Endothelial cell of umbilical vein (primary cell): ENCODE data around the gene C2orf15. TPM values are rescaled to one million over a fixed set of nuclear protein-coding genes. Genes with fewer than 3 reads are reported as not detected.

Experiments
- BruUV-seq: library from RNA; stranded (reverse); fragments of 400-500 nt; replicated peaks from 2 replicates; lab custom pipeline; 2021; lab: Mats Ljungman, UMichigan
- CTCF ChIA-PET: fragments of 300-600, 350-600 bp; sonication (Branson Sonifier 250); formaldehyde crosslinking; loops from one replicate; lab custom pipeline; 2021; ENCODE audit warnings: antibody characterized with exemption, inconsistent platforms; lab: Charles Lee
- POLR2A ChIA-PET: fragments of 300-600, 350-600 bp; sonication (Branson Sonifier 250); formaldehyde crosslinking; loops from one replicate; lab custom pipeline; 2021; ENCODE audit warnings: antibody characterized with exemption, inconsistent platforms; lab: Charles Lee
- DNase-seq: peaks from one replicate; pipeline ENCODE4 v3.0.0-alpha.2; 2011; ENCODE audit warnings: low read depth, low spot score
- FAIRE-seq: peaks from 2 replicates; lab custom pipeline; 2011; peaks lifted over from hg19 to GRCh38; lab: Jason Lieb, UNC
- H2AFZ ChIP-seq: 2 replicates; pipeline ENCODE4 v1.6.0; 2012; ENCODE audit warnings: low read depth, low read length, control low read depth, inconsistent platforms
- H3K27ac ChIP-seq: 2 replicates; pipeline ENCODE4 v1.5.1; 2011; ENCODE audit warnings: low read depth, mild to moderate bottlenecking, control low read depth, low read length, moderate library complexity; ENCODE audit not compliant: insufficient read depth
- H3K27me3 ChIP-seq, 2 experiments: 2 replicates each; pipeline versions ENCODE4 v1.6.0 to v1.6.1; 2011; ENCODE audit warnings: low read length in 2 of 2, mixed read lengths in 1 of 2; ENCODE audit not compliant: control insufficient read depth in 2 of 2, insufficient read depth in 2 of 2
- H3K36me3 ChIP-seq, 2 experiments: 2 replicates in 1 of 2; 3 replicates in 1 of 2; pipeline ENCODE4 v1.5.1; 2011; ENCODE audit warnings: low read length in 2 of 2, mild to moderate bottlenecking in 1 of 2, moderate library complexity in 1 of 2; ENCODE audit not compliant: control insufficient read depth in 2 of 2, insufficient read depth in 2 of 2; ENCODE audit errors: extremely low read depth in 1 of 2
- H3K4me1 ChIP-seq: 3 replicates; pipeline ENCODE4 v1.5.1; 2011; ENCODE audit warnings: mild to moderate bottlenecking, low read length; ENCODE audit not compliant: control insufficient read depth, insufficient read depth; ENCODE audit errors: extremely low read depth
- H3K4me2 ChIP-seq: 2 replicates; pipeline ENCODE4 v1.6.1; 2011; ENCODE audit warnings: low read length, control low read depth, mixed read lengths; ENCODE audit not compliant: insufficient read depth
- H3K4me3 ChIP-seq, 3 experiments: fragments of 200-600 bp in 1 of 3; sonication (generic), shearing (Covaris generic) in 1 of 3; replicated peaks in 1 of 3; 2 replicates each; pipeline ENCODE4 v1.5.1; 2011 to 2016; ENCODE audit warnings: control low read depth in 3 of 3, low read length in 3 of 3, mild to moderate bottlenecking in 2 of 3, inconsistent platforms in 1 of 3, low read depth in 1 of 3, moderate library complexity in 1 of 3; ENCODE audit not compliant: insufficient read depth in 1 of 3
- H3K79me2 ChIP-seq: 2 replicates; pipeline ENCODE4 v1.6.0; 2012; ENCODE audit warnings: low read length, inconsistent platforms; ENCODE audit not compliant: control insufficient read depth, insufficient read depth
- H3K9ac ChIP-seq: replicated peaks from 2 replicates; pipeline ENCODE3; 2011; ENCODE audit warnings: low read length, control low read depth; ENCODE audit not compliant: insufficient read depth; ENCODE audit errors: extremely low read depth
- H3K9me1 ChIP-seq: replicated peaks from 3 replicates; pipeline ENCODE4 v1.6.0; 2011; ENCODE audit warnings: mild to moderate bottlenecking, low read length; ENCODE audit not compliant: control insufficient read depth, insufficient read depth; ENCODE audit errors: extremely low read depth
- H3K9me3 ChIP-seq: replicated peaks from 2 replicates; pipeline ENCODE4 v1.5.1; 2012; ENCODE audit warnings: low read length, inconsistent platforms; ENCODE audit not compliant: control insufficient read depth, insufficient read depth
- H4K20me1 ChIP-seq: replicated peaks from 2 replicates; pipeline ENCODE3; 2011; ENCODE audit warnings: mild to moderate bottlenecking, low read length; ENCODE audit not compliant: control insufficient read depth, insufficient read depth; ENCODE audit errors: extremely low read depth
- EZH2 ChIP-seq: IDR thresholded peaks from 2 replicates; pipeline ENCODE4 v1.6.1; 2012; ENCODE audit warnings: borderline replicate concordance, low read depth, mild to moderate bottlenecking, moderate library complexity, low read length, inconsistent platforms; ENCODE audit not compliant: severe bottlenecking
- FOS ChIP-seq: IDR thresholded peaks from 2 replicates; pipeline ENCODE4 v1.6.1; 2011; ENCODE audit warnings: mild to moderate bottlenecking, low read length, moderate library complexity, borderline replicate concordance; ENCODE audit not compliant: insufficient read depth
- GATA2 ChIP-seq: IDR thresholded peaks from 2 replicates; pipeline ENCODE4 v1.7.0; 2011; ENCODE audit warnings: low read depth, mild to moderate bottlenecking, moderate library complexity, mixed read lengths, low read length; ENCODE audit not compliant: insufficient read length, insufficient read depth
- JUN ChIP-seq: IDR thresholded peaks from 2 replicates; pipeline ENCODE4 v1.6.1; 2011; ENCODE audit warnings: borderline replicate concordance, low read depth; ENCODE audit not compliant: insufficient read length, insufficient read depth
- MYC ChIP-seq: IDR thresholded peaks from one replicate; pipeline ENCODE4 v1.6.1; 2011; ENCODE audit warnings: mild to moderate bottlenecking, low read depth, low read length
- POLR2A ChIP-seq: IDR thresholded peaks from 2 replicates; pipeline ENCODE4 v1.6.1; 2012; ENCODE audit warnings: low read depth, mild to moderate bottlenecking, control low read depth, low read length
- POLR2AphosphoS5 ChIP-seq: IDR thresholded peaks from 2 replicates; pipeline ENCODE4 v1.6.1; 2012; ENCODE audit warnings: low read depth, mild to moderate bottlenecking, control low read depth, low read length, moderate library complexity; ENCODE audit not compliant: insufficient read depth
- dilution Hi-C: fragments of 300-500 bp; cut with MboI; formaldehyde crosslinking; loops from one replicate; pipeline ENCODE4 v1.15.0; 2019; ENCODE audit warnings: low sequenced_read_pairs; ENCODE audit not compliant: extremely low pct_ligation_motif_present
- intact Hi-C: fragments of 100-400 bp; cut with micrococcal nuclease; formaldehyde crosslinking; loops from one replicate; pipeline ENCODE4 v1.10.0; 2022
- polyA plus RNA-seq, 4 experiments: library from polyadenylated mRNA; depleted of rRNA in 3 of 4; stranded (reverse) in 3 of 4; unstranded in 1 of 4; fragments of >200 nt; gene quantifications; 2 replicates each; pipeline versions ENCODE4 v1.2.1 to v1.2.3, GENCODE V29; 2011 to 2012; ENCODE audit warnings: missing spikeins in 1 of 4
- total RNA-seq: library from RNA; stranded (reverse); gene quantifications from 2 replicates; pipeline ENCODE4 v1.2.3, GENCODE V29; 2021
- TF ChIP-seq, protein P1 (sequence below), 2 donors: IDR thresholded peaks; 1 replicate in 1 of 2; 2 replicates in 1 of 2; pipeline ENCODE4 v1.5.1; 2011; ENCODE audit warnings: low read length in 2 of 2, mild to moderate bottlenecking in 2 of 2, moderate library complexity in 2 of 2, control low read depth in 1 of 2, inconsistent platforms in 1 of 2, low read depth in 1 of 2; ENCODE audit not compliant: insufficient read depth in 1 of 2; ENCODE audit errors: extremely low read depth in 1 of 2
- TF ChIP-seq, protein P2 (sequence below): IDR thresholded peaks from 2 replicates; pipeline ENCODE4 v1.6.1; 2011; ENCODE audit not compliant: insufficient read depth, insufficient read length

The C2orf15 gene
- total and polyA plus RNA-seq, 2 donors (not counting 3 experiments of a cell fraction or from before 2014, with no cell fraction given), result not detected

DNA sequence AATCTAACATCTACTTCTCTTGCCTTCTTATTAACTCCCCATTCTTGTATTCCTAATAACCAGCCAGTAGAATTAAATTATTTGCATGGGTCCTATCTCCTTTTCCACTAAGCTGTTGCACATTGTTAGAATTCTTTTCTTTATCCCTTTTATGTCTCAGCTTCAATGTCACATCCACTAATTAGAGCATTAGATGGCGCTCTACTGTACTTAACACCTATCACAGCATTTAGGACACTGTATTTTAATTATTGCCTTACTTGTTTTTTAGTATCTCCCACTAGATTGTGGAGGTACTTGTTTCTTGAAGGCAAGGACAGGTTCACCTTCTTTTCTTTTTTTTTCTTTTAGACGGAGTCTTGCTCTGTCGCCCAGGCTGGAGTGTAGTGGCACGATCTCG, 17.1 kb downstream of the C2orf15 start:
- Histone ChIP-seq H2AFZ (no peak overlapping the region), H3K4me2 (no peak overlapping the region), H3K9me3 (no peaks in the 10 kb centered on the region), H3K9me1 (no peaks in the 10 kb centered on the region), H4K20me1 (no peaks in the 10 kb centered on the region), H3K9ac (no peak overlapping the region), H3K4me3 (no peak overlapping the region), H3K27me3 (no peaks in the 10 kb centered on the region), H3K4me1 (peaks cover 10% of the 10 kb centered on the region), H3K79me2 (peaks cover 2% of the 10 kb centered on the region), H3K27ac (no peak overlapping the region), H3K36me3 (no peaks in the 10 kb centered on the region)
- FAIRE-seq, result no peak
- ChIA-PET POLR2A (no interaction called here), CTCF (no interaction called here)
- no TSS peak for BruUV-seq
- dilution Hi-C loops, result no loop called here
- intact Hi-C loops, result no loop called here
- no peak for DNase-seq
- TF ChIP-seq GATA2 (no peak), MYC (no peak), EZH2 (no peak), POLR2A (no peak), FOS (no peak), POLR2AphosphoS5 (no peak), JUN (no peak)
- TF ChIP-seq, protein P1, sequence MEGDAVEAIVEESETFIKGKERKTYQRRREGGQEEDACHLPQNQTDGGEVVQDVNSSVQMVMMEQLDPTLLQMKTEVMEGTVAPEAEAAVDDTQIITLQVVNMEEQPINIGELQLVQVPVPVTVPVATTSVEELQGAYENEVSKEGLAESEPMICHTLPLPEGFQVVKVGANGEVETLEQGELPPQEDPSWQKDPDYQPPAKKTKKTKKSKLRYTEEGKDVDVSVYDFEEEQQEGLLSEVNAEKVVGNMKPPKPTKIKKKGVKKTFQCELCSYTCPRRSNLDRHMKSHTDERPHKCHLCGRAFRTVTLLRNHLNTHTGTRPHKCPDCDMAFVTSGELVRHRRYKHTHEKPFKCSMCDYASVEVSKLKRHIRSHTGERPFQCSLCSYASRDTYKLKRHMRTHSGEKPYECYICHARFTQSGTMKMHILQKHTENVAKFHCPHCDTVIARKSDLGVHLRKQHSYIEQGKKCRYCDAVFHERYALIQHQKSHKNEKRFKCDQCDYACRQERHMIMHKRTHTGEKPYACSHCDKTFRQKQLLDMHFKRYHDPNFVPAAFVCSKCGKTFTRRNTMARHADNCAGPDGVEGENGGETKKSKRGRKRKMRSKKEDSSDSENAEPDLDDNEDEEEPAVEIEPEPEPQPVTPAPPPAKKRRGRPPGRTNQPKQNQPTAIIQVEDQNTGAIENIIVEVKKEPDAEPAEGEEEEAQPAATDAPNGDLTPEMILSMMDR (IDR thresholded peaks at IDR 0.05; ENCODE audit: extremely low read depth in 1 of 2, insufficient read depth in 1 of 2, low read depth in 1 of 2, low read length in 2 of 2), result no peak
- TF ChIP-seq, protein P2, sequence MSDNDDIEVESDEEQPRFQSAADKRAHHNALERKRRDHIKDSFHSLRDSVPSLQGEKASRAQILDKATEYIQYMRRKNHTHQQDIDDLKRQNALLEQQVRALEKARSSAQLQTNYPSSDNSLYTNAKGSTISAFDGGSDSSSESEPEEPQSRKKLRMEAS, result no peak
